ENCODE results near the gene ARRDC3. TPM values are rescaled to one million over a fixed set of nuclear protein-coding genes. Genes with fewer than 3 reads are reported as not detected.
"Not testable (repeated sequence)": the region's sequence is repeated elsewhere in the genome, so short reads cannot be mapped to it uniquely, and the experiment has no call there.

The ARRDC3 gene
- total RNA-seq, 1 donor: 120 TPM

DNA sequence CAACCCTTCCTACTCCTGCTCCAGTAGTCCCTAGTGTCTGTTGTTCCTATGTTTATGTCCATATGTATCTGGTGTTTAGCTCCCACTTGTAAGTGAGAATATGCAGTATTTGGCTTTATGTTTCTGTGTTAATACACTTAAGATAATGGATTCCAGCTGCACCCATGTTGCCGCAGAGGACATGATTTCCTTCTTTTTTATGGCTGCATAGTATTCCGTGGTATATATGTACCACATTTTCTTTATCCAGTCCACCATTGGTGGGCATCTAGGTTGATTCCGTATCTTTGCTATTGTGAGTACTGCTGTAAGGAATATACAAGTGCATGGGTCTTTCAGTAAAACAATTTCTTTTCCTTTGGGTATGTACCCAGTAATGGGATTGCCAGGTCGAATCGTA lies 5.2 kb upstream of the ARRDC3 start:
- no peak for DNase-seq (ENCODE audit: low read depth)
- no peak overlapping the region for H3K4me3 ChIP-seq (ENCODE audit: low read depth, low read length)
- TF ChIP-seq, protein P1, sequence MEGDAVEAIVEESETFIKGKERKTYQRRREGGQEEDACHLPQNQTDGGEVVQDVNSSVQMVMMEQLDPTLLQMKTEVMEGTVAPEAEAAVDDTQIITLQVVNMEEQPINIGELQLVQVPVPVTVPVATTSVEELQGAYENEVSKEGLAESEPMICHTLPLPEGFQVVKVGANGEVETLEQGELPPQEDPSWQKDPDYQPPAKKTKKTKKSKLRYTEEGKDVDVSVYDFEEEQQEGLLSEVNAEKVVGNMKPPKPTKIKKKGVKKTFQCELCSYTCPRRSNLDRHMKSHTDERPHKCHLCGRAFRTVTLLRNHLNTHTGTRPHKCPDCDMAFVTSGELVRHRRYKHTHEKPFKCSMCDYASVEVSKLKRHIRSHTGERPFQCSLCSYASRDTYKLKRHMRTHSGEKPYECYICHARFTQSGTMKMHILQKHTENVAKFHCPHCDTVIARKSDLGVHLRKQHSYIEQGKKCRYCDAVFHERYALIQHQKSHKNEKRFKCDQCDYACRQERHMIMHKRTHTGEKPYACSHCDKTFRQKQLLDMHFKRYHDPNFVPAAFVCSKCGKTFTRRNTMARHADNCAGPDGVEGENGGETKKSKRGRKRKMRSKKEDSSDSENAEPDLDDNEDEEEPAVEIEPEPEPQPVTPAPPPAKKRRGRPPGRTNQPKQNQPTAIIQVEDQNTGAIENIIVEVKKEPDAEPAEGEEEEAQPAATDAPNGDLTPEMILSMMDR (IDR thresholded peaks at IDR 0.05; ENCODE audit: insufficient read depth, low read length): no peak

DNA sequence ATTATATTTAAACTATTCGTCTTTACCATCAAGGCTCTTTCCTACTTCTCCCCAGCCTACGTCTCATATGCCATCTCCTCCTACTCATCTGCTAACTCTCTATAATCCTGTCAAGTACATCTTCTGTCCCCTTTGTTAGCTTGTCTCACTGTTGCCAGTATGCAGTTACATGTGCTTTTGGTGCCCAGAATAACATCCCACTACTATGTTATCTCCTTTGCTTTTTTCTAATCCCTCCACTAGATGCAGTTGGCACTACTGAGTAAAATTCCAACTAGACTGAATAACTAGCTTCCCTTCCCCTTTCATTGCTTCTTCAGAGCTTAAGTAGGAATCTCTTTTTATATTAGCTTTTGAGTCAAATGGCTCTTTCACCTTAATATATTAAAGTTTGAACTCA lies 3.0 kb upstream of the ARRDC3 start:
- TF ChIP-seq, protein P1 (IDR thresholded peaks at IDR 0.05; ENCODE audit: insufficient read depth, low read length): peak; percentile 37
- H3K4me3 ChIP-seq (ENCODE audit: low read depth, low read length): no peak overlapping the region
- peak; percentile 61 for DNase-seq (ENCODE audit: low read depth)

DNA sequence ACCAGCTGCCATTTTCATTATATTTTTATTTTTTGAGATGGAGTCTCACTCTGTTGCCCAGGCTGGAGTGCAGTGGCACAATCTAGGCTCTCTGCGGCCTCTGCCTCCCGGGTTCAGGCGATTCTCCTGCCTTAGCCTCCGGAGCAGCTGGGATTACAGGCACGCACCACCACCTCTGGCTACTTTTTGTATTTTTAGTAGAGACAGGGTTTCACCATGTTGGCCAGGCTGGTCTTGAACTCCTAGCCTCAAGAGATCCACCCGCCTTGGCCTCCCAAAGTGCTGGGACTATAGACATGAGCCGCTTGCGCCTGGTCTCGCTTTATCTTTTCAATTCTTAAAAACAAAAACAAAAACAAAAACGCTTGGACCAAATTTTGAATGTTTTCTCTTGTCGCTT lies 2.5 kb upstream of the ARRDC3 start:
- not testable (repeated sequence) for H3K4me3 ChIP-seq (ENCODE audit: low read depth, low read length); DNase-seq (ENCODE audit: low read depth)

DNA sequence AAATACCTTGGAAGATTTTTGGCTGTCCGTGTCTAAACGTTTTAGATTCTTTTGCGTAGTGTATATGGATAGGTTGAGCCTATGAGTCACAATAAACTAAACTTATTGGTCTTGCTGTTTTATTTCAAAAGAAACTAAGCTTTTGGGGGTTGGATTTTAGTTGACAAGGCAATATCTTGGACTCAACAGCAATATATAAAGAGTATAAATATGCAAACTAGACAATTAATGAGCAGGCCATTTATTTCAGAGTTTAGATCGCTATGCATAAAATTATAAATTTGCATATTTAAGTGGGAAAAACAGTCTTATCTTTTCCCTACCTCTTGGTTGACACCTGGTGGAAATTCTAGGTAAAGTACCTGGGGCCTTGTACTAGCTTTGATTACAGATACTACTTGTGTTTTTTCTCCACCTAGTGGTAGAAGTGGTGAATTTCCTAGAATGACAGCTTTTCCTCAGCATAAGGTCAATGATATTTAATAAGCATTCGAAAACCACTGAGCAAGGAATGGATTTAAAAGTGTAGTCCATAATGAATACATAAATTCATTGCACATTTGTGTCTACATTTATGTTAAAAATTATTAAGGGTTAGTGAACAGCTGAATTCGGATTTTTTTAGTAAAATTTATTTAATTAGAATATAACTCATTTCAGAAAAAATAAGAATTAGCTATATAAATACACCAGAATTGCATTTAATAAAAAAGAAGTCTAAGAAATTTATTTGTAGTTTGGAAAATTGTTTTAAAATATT lies 1.7 kb upstream of the ARRDC3 start:
- H3K4me3 ChIP-seq (ENCODE audit: low read depth, low read length): peak overlapping the region; percentile 81
- peak; percentile 96 for DNase-seq (ENCODE audit: low read depth)

DNA sequence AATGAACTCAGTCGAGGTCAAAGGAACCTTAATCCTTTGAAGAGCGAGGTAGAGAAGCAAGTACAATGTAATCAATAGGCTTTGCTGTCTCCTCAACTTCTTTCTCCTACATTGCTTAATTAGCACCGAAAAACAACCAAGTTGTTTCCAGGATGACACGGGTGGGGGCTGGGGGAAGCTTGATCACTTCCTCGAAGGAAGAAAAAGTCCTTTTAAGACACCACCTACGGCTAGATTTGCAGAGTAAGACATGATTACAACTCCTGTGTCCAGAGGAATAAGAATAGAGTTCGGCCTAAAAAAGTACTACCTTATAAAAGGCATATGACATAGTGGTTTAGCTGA lies 811 bp upstream of the ARRDC3 start:
- DNase-seq (ENCODE audit: low read depth): peak; percentile 39
- peak overlapping the region; percentile 81 for H3K4me3 ChIP-seq (ENCODE audit: low read depth, low read length)
- TF ChIP-seq, protein P1 (IDR thresholded peaks at IDR 0.05; ENCODE audit: insufficient read depth, low read length): no peak

More for the DNA sequence above, 1.7 kb upstream of the ARRDC3 start:
- TF ChIP-seq, protein P1 (IDR thresholded peaks at IDR 0.05; ENCODE audit: insufficient read depth, low read length): peak; percentile 81

GRCh38 chr5:91382530-91383026 lies 539 bp downstream of the ARRDC3 start:
- DNase-seq (ENCODE audit: low read depth): peak; percentile 53
- H3K4me3 ChIP-seq (ENCODE audit: low read depth, low read length): peak overlapping the region; percentile 95
- TF ChIP-seq, protein P1 (IDR thresholded peaks at IDR 0.05; ENCODE audit: insufficient read depth, low read length): no peak

DNA sequence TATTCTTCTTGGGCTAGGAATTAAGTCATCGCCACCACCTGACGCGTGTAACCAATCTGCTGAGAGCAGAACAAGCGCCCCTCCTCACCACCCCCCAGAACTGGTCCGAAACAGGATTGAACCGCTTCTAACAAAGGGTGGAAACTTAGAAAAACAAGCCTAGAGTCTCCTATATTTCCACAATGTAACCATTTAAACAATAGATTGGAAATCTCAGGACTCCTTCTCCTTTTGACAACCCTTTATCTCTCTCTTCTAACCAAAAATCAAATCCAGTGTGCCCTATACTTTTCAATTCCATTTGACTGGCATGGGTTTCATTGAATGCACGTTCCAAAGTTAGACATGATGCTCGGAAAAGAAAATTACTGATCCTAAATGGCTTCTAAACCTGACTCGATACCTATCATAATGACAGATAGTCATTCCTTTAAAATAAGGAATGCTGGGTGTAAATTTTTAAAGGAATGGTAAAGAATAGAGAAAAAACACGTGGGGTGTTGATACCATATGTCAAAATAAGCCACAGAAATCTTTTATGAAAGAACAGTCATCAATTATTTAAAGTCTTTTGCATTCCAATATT lies 1.2 kb downstream of the ARRDC3 start:
- TF ChIP-seq, protein P1 (IDR thresholded peaks at IDR 0.05; ENCODE audit: insufficient read depth, low read length): no peak

More for the DNA sequence above, 1.2 kb downstream of the ARRDC3 start:
- peak; percentile 90 for DNase-seq (ENCODE audit: low read depth)
- peak overlapping the region; percentile 95 for H3K4me3 ChIP-seq (ENCODE audit: low read depth, low read length)
